IMR-90 (cell line): ENCODE measurements around the gene RNF111. TPM values are rescaled to one million over a fixed set of nuclear protein-coding genes. Genes with fewer than 3 reads are reported as not detected.

ENCODE experiments used
- ATAC-seq: fragments of 200-7000 bp; cut with Tn5 transposase; 2 replicates; pipeline ENCODE4 v1.9.1; 2020; ENCODE audit warnings: low read depth, mild to moderate bottlenecking, moderate library complexity
- BruUV-seq: library from RNA; stranded (reverse); fragments of 400-500 nt; replicated peaks from 2 replicates; lab custom pipeline; 2021; lab: Mats Ljungman, UMichigan
- CTCF ChIA-PET: fragments of 300-600 bp; formaldehyde crosslinking; extraction: SDS; loops from one replicate; lab custom pipeline; 2021; ENCODE audit warnings: antibody characterized with exemption; lab: Yijun Ruan, JAX
- POLR2A ChIA-PET: fragments of 300-600 bp; sonication (Branson Sonifier 250); formaldehyde crosslinking; loops from one replicate; lab custom pipeline; 2022; ENCODE audit warnings: antibody characterized with exemption; ENCODE audit not compliant: unreplicated experiment; lab: Charles Lee
- DNase-seq: peaks from one replicate; pipeline ENCODE4 v3.0.0; 2013
- H2AFZ ChIP-seq: replicated peaks from 2 replicates; pipeline ENCODE3; 2013; ENCODE audit warnings: low read length, mild to moderate bottlenecking; ENCODE audit not compliant: poor library complexity
- H2AK5ac ChIP-seq: 2 replicates; pipeline ENCODE4 v1.6.1; 2013; ENCODE audit warnings: low read depth, low read length, inconsistent platforms
- H2AK9ac ChIP-seq: replicated peaks from 2 replicates; pipeline ENCODE3; 2013; ENCODE audit warnings: mild to moderate bottlenecking, low read depth, low read length, moderate library complexity; ENCODE audit not compliant: poor library complexity
- H2BK120ac ChIP-seq: 2 replicates; pipeline ENCODE4 v1.6.1; 2013; ENCODE audit warnings: low read depth, low read length, inconsistent platforms
- H2BK15ac ChIP-seq: 3 replicates; pipeline ENCODE4 v1.6.1; 2013; ENCODE audit warnings: low read depth, low read length, inconsistent platforms
- H2BK20ac ChIP-seq: 2 replicates; pipeline ENCODE4 v1.6.1; 2013; ENCODE audit warnings: low read depth, mild to moderate bottlenecking, inconsistent platforms, low read length, moderate library complexity
- H2BK5ac ChIP-seq: 2 replicates; pipeline ENCODE4 v1.6.1; 2013; ENCODE audit warnings: mild to moderate bottlenecking, low read depth, low read length, inconsistent platforms; ENCODE audit not compliant: poor library complexity, severe bottlenecking
- H3K14ac ChIP-seq: replicated peaks from 2 replicates; pipeline ENCODE4 v1.6.1; 2013; ENCODE audit warnings: low read depth, low read length, inconsistent platforms
- H3K18ac ChIP-seq: 2 replicates; pipeline ENCODE4 v1.6.1; 2013; ENCODE audit warnings: low read depth, low read length, control low read depth
- H3K23ac ChIP-seq: 2 replicates; pipeline ENCODE4 v1.6.1; 2013; ENCODE audit warnings: low read depth, low read length, inconsistent platforms
- H3K27ac ChIP-seq: 2 replicates; pipeline ENCODE4 v1.5.1; 2013; ENCODE audit warnings: mild to moderate bottlenecking, control low read depth, low read length; ENCODE audit not compliant: insufficient read depth
- H3K27me3 ChIP-seq: 2 replicates; pipeline ENCODE4 v1.6.1; 2013; ENCODE audit warnings: low read length; ENCODE audit not compliant: control insufficient read depth, insufficient read depth
- H3K36me3 ChIP-seq: 2 replicates; pipeline ENCODE4 v1.6.1; 2013; ENCODE audit warnings: low read length, mixed read lengths; ENCODE audit not compliant: control insufficient read depth, insufficient read depth
- H3K4ac ChIP-seq: 2 replicates; pipeline ENCODE4 v1.6.1; 2013; ENCODE audit warnings: low read depth, low read length, inconsistent platforms
- H3K4me1 ChIP-seq: 2 replicates; pipeline ENCODE4 v1.6.1; 2013; ENCODE audit warnings: low read length, mixed read lengths; ENCODE audit not compliant: control insufficient read depth, insufficient read depth
- H3K4me2 ChIP-seq: 2 replicates; pipeline ENCODE4 v1.6.1; 2013; ENCODE audit warnings: low read depth, mild to moderate bottlenecking, control low read depth, low read length, moderate library complexity
- H3K4me3 ChIP-seq: 2 replicates; pipeline ENCODE4 v1.5.1; 2013; ENCODE audit warnings: low read depth, mild to moderate bottlenecking, control low read depth, low read length, moderate library complexity; ENCODE audit not compliant: insufficient read depth
- H3K56ac ChIP-seq: 2 replicates; pipeline ENCODE4 v1.6.1; 2013; ENCODE audit warnings: low read length, inconsistent platforms; ENCODE audit not compliant: insufficient read depth; ENCODE audit errors: extremely low read depth
- H3K79me1 ChIP-seq, 2 experiments: 2 replicates each; pipeline ENCODE4 v1.6.1; 2013; ENCODE audit warnings: low read length in 2 of 2, inconsistent platforms in 1 of 2, low read depth in 1 of 2
- H3K9ac ChIP-seq: 2 replicates; pipeline ENCODE4 v1.6.1; 2013; ENCODE audit warnings: low read depth, low read length, control low read depth
- H3K9me1 ChIP-seq: 2 replicates; pipeline ENCODE4 v1.6.1; 2013; ENCODE audit warnings: low read length, inconsistent platforms; ENCODE audit not compliant: insufficient read depth
- H3K9me3 ChIP-seq: 2 replicates; pipeline ENCODE4 v1.6.1; 2013; ENCODE audit warnings: low read length; ENCODE audit not compliant: control insufficient read depth, insufficient read depth
- H4K20me1 ChIP-seq: 2 replicates; pipeline ENCODE4 v1.6.1; 2013; ENCODE audit warnings: low read length, inconsistent platforms; ENCODE audit not compliant: insufficient read depth
- H4K5ac ChIP-seq: 2 replicates; pipeline ENCODE4 v1.6.1; 2013; ENCODE audit warnings: mild to moderate bottlenecking, low read depth, low read length, control low read depth
- H4K8ac ChIP-seq, 2 experiments: 2 replicates each; pipeline ENCODE4 v1.6.1; 2013; ENCODE audit warnings: low read depth in 2 of 2, low read length in 2 of 2, control low read depth in 1 of 2, inconsistent platforms in 1 of 2
- H4K91ac ChIP-seq: 2 replicates; pipeline ENCODE4 v1.6.1; 2013; ENCODE audit warnings: low read depth, low read length, inconsistent platforms; ENCODE audit not compliant: insufficient read depth
- BHLHE40 ChIP-seq: fragments of 150-350 bp; IDR thresholded peaks from 2 replicates; pipeline ENCODE4 v1.6.1; 2016; ENCODE audit warnings: mild to moderate bottlenecking, low read depth, low read length
- CEBPB ChIP-seq: IDR thresholded peaks from 2 replicates; pipeline ENCODE4 v1.6.1; 2012; ENCODE audit warnings: low read depth, low read length, improper control_type of control experiment
- CHD1 ChIP-seq: IDR thresholded peaks from 2 replicates; pipeline ENCODE4 v1.6.1; 2012; ENCODE audit warnings: low read depth, low read length, improper control_type of control experiment
- CTCF ChIP-seq: conservative IDR thresholded peaks from 2 replicates; pipeline ENCODE4 v1.5.1; 2012; ENCODE audit warnings: mild to moderate bottlenecking, low read depth, low read length, improper control_type of control experiment
- ELK1 ChIP-seq: fragments of 150-350 bp; IDR thresholded peaks from 2 replicates; pipeline ENCODE4 v1.6.1; 2016; ENCODE audit warnings: low read depth, mild to moderate bottlenecking, low read length, moderate library complexity, borderline replicate concordance
- FOS ChIP-seq: fragments of 150-350 bp; IDR thresholded peaks from 2 replicates; pipeline ENCODE4 v1.6.1; 2016; ENCODE audit warnings: low read depth, low read length
- MAFK ChIP-seq: IDR thresholded peaks from 2 replicates; pipeline ENCODE4 v1.6.1; 2012; ENCODE audit warnings: low read depth, low read length, improper control_type of control experiment
- MAZ ChIP-seq: IDR thresholded peaks from 2 replicates; pipeline ENCODE4 v1.6.1; 2012; ENCODE audit warnings: low read depth, mild to moderate bottlenecking, low read length, improper control_type of control experiment, moderate library complexity, borderline replicate concordance
- MXI1 ChIP-seq: IDR thresholded peaks from 2 replicates; pipeline ENCODE4 v1.6.1; 2012; ENCODE audit warnings: low read depth, mild to moderate bottlenecking, low read length, moderate library complexity, borderline replicate concordance
- NFE2L2 ChIP-seq: fragments of 150-350 bp; IDR thresholded peaks from 2 replicates; pipeline ENCODE4 v1.6.1; 2016; ENCODE audit warnings: low read depth, mild to moderate bottlenecking, low read length
- POLR2A ChIP-seq: IDR thresholded peaks from 2 replicates; pipeline ENCODE4 v1.6.1; 2012; ENCODE audit warnings: mild to moderate bottlenecking, low read depth, low read length
- RAD21 ChIP-seq: IDR thresholded peaks from 2 replicates; pipeline ENCODE4 v1.6.1; 2012; ENCODE audit warnings: low read length, improper control_type of control experiment
- RCOR1 ChIP-seq: IDR thresholded peaks from 2 replicates; pipeline ENCODE4 v1.6.1; 2012; ENCODE audit warnings: mild to moderate bottlenecking, low read length, improper control_type of control experiment; ENCODE audit not compliant: insufficient replicate concordance
- RFX5 ChIP-seq: IDR thresholded peaks from 2 replicates; pipeline ENCODE4 v1.8.0; 2012; ENCODE audit warnings: low read depth, mild to moderate bottlenecking, low read length, moderate library complexity
- SMC3 ChIP-seq: fragments of 150-350 bp; IDR thresholded peaks from 2 replicates; pipeline ENCODE4 v1.6.1; 2016; ENCODE audit warnings: low read depth, mild to moderate bottlenecking, antibody characterized with exemption, low read length, moderate library complexity
- WGBS, 2 experiments: methylation state at CpG; one replicate each; pipeline versions ENCODE4 v1.1.5 to v1.1.7; 2013; ENCODE audit warnings: missing lambda C conversion rate in 2 of 2; ENCODE audit not compliant: insufficient read length in 1 of 2; ENCODE audit errors: extremely low coverage in 2 of 2; 5-methylcytosine and 5-hydroxymethylcytosine counted together
- dilution Hi-C: fragments of 300-500 bp; cut with HindIII; formaldehyde crosslinking; loops from one replicate; pipeline ENCODE4 v1.14.3; 2018; ENCODE audit warnings: low sequenced_read_pairs; ENCODE audit not compliant: unreplicated experiment
- in situ Hi-C: fragments of 300-500 bp; cut with MboI; formaldehyde crosslinking; loops from 3 replicates; pipeline ENCODE4 v1.14.3; 2019; ENCODE audit warnings: low sequenced_read_pairs, inconsistent platforms, mixed read lengths
- intact Hi-C: fragments of 100-400 bp; cut with micrococcal nuclease; formaldehyde crosslinking; loops from 2 replicates; pipeline ENCODE4 v1.10.0; 2022
- polyA plus RNA-seq, 3 experiments: library from polyadenylated mRNA; depleted of rRNA; stranded (reverse); fragments of >200 nt; gene quantifications; 2 replicates each; pipeline ENCODE4 v1.2.3, GENCODE V29; 2012; ENCODE audit warnings: low replicate concordance in 1 of 3
- total RNA-seq: library from RNA; depleted of rRNA; stranded (reverse); fragments of >200 nt; gene quantifications from 2 replicates; pipeline ENCODE4 v1.2.3, GENCODE V29; 2012
- TF ChIP-seq, protein P1 (sequence below): fragments of 150-350 bp; IDR thresholded peaks from 2 replicates; pipeline ENCODE4 v1.6.1; 2017; ENCODE audit warnings: mild to moderate bottlenecking, antibody characterized with exemption, low read length, low read depth

RNF111 gene
- total and polyA plus RNA-seq, 2 of the 4 experiments (the other 2 are of a cell fraction): 13.5 to 20.1 TPM

DNA sequence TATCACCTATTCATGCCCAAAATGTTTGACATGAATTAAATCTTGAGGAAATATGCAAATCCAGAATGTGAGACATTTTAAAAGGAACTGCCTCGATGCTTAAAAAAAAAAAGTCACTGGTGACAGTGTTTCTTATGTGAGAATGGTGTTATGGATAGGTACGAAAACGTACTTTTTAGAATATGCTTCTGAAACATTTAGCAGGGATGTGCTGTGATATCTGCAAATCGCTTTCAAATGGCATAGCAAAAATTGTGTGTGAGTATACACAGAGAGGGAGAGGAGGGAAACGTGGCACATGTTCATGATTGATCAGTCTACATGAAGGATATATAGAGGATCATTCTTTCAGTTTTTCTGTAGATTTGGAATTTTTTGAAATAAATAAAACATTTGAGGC lies 133.5 kb downstream of the RNF111 start:
- Histone ChIP-seq H3K4me3 (no peak overlapping the region), H3K4ac (no peak overlapping the region), H2AFZ (no peak overlapping the region), H3K27ac (no peak overlapping the region), H3K79me1 (peaks cover 8 to 38% of the 10 kb centered on the region in 2 experiments), H2BK15ac (no peak overlapping the region), H4K8ac (no peak overlapping the region), H3K4me2 (no peak overlapping the region), H3K36me3 (peaks cover 16% of the 10 kb centered on the region), H2AK9ac (no peak overlapping the region), H3K4me1 (no peaks in the 10 kb centered on the region), H4K20me1 (no peaks in the 10 kb centered on the region), H2BK120ac (no peak overlapping the region), H3K18ac (no peak overlapping the region), H3K23ac (no peak overlapping the region), H3K9me3 (no peaks in the 10 kb centered on the region), H2AK5ac (no peak overlapping the region), H4K91ac (no peak overlapping the region), H3K27me3 (no peaks in the 10 kb centered on the region), H2BK20ac (no peak overlapping the region), H3K9me1 (peaks cover 4% of the 10 kb centered on the region; the same call in 1 of the 2 replicates), H3K14ac (no peak overlapping the region), H2BK5ac (no peak overlapping the region), H3K56ac (no peak overlapping the region), H3K9ac (no peak overlapping the region), H4K5ac (no peak overlapping the region)
- BruUV-seq: no TSS peak
- no peak for TF ChIP-seq NFE2L2
- no peak for TF ChIP-seq MAFK
- TF ChIP-seq POLR2A: no peak
- no peak for TF ChIP-seq RCOR1
- no peak for TF ChIP-seq FOS
- no peak for TF ChIP-seq RAD21
- TF ChIP-seq MAZ: no peak
- TF ChIP-seq, protein P1, sequence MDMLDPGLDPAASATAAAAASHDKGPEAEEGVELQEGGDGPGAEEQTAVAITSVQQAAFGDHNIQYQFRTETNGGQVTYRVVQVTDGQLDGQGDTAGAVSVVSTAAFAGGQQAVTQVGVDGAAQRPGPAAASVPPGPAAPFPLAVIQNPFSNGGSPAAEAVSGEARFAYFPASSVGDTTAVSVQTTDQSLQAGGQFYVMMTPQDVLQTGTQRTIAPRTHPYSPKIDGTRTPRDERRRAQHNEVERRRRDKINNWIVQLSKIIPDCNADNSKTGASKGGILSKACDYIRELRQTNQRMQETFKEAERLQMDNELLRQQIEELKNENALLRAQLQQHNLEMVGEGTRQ: no peak
- no peak for TF ChIP-seq BHLHE40
- no peak for TF ChIP-seq MXI1
- TF ChIP-seq ELK1: no peak
- TF ChIP-seq CHD1: no peak
- TF ChIP-seq RFX5: no peak
- TF ChIP-seq CEBPB: no peak
- TF ChIP-seq CTCF: no peak
- no peak for TF ChIP-seq SMC3
- DNase-seq: no peak
- intact Hi-C loops (no loop called here), dilution Hi-C loops (no loop called here), in situ Hi-C loops (no loop called here)
- no peak for ATAC-seq
- WGBS, 2 experiments: 100% methylated on average over 2 of the region's 5 CpGs; no CpG with 5 or more reads in 1 of the 2 experiments
- POLR2A ChIA-PET: no interaction called here
- CTCF ChIA-PET: no interaction called here
